C4-2B (cell line): ENCODE data around the gene B3GALT4.

Experiments
- H3K27ac ChIP-seq: fragments of 450-650 bp; 2 replicates; pipeline ENCODE4 v1.5.1; 2017
- ZFX ChIP-seq: fragments of 450-650 bp; IDR thresholded peaks from 2 replicates; pipeline ENCODE4 v1.6.1; 2017
- TF ChIP-seq, protein P1 (sequence below): fragments of 450-650 bp; conservative IDR thresholded peaks from 2 replicates; pipeline ENCODE4 v1.5.1; 2017; ENCODE audit warnings: mild to moderate bottlenecking

The B3GALT4 gene

DNA sequence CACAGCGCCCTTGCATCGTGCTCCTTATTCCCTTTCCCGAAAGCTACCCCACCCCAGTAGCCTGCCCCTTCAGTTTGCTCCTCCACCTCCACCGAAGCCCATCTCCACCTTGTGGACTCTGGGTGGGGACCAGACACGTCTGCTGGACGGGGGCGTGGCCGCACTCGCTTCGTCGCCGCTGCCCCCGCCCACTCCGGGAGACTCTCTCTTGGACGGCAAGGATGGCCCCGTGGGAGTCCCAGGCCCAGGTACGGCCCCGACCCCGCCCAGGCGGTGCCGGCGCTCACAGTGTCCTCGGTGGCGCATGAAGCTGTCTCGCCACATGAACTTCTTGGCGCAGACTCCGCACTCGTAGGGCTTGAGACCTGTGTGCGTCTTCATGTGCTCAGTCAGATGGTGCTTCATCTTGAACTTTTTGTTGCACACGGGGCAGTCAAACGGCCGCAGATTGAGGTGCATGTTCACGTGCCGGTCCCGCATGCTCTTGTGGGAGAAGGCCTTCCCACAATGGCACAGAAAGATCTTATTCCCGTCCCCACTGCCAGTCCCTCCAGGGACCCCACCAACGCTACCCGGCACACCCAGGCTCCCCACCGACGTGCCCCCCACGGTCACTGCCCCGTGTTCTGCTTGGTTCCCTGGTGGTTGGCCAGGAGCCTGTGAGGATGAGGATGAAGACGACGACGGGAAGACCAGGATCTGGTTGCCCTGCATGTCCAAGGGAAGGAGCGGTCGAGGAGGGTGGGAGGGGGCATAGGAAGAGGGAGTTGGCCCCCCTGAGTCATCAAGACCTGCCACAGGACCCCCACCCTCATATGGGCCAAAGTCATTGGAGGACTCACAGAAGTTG is 38.2 kb downstream of the B3GALT4 start:
- peak overlapping the region; percentile 93 for H3K27ac ChIP-seq
- TF ChIP-seq, protein P1, sequence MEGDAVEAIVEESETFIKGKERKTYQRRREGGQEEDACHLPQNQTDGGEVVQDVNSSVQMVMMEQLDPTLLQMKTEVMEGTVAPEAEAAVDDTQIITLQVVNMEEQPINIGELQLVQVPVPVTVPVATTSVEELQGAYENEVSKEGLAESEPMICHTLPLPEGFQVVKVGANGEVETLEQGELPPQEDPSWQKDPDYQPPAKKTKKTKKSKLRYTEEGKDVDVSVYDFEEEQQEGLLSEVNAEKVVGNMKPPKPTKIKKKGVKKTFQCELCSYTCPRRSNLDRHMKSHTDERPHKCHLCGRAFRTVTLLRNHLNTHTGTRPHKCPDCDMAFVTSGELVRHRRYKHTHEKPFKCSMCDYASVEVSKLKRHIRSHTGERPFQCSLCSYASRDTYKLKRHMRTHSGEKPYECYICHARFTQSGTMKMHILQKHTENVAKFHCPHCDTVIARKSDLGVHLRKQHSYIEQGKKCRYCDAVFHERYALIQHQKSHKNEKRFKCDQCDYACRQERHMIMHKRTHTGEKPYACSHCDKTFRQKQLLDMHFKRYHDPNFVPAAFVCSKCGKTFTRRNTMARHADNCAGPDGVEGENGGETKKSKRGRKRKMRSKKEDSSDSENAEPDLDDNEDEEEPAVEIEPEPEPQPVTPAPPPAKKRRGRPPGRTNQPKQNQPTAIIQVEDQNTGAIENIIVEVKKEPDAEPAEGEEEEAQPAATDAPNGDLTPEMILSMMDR = no peak
- TF ChIP-seq ZFX = no peak

DNA sequence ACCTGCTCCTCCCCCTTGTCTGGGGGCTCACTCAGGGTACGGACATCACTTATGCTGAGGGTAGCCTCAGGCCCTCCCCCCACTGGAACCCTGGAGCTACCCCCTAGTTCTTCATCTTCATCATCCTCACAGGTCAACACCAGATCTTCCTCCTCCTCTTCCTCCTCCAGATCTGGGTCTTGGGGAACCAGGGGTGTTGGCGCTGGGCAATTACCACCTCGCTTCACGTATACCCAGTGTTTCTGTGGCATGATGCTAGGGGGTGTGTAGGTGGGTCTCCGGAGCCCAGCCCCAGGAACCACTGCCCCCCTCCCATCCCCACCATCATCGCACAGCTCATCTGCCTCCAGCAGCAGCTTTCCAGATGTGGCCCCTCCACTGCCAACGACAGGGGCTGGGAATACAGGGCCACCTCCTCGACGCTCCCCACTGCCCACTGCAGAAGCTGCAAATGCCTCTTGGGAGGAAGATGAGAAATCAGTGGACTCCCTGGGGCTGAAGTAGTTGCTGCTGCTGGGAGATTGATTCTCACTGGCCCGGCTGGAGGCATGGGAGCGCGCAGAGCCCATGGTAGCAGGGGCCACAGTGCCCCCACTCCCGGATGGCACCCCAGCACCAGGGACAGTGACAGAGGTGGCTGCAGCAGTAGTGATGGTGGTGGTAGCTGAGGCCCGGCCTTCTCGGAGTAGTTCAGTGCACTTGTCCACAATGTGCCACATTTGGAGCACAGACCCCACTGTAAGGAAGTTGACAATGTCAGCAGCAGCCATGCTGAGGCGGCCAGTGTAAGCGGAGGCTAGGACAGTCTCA is 39.1 kb downstream of the B3GALT4 start:
- no peak overlapping the region for H3K27ac ChIP-seq
- TF ChIP-seq, protein P1 = no peak
- no peak for TF ChIP-seq ZFX

DNA sequence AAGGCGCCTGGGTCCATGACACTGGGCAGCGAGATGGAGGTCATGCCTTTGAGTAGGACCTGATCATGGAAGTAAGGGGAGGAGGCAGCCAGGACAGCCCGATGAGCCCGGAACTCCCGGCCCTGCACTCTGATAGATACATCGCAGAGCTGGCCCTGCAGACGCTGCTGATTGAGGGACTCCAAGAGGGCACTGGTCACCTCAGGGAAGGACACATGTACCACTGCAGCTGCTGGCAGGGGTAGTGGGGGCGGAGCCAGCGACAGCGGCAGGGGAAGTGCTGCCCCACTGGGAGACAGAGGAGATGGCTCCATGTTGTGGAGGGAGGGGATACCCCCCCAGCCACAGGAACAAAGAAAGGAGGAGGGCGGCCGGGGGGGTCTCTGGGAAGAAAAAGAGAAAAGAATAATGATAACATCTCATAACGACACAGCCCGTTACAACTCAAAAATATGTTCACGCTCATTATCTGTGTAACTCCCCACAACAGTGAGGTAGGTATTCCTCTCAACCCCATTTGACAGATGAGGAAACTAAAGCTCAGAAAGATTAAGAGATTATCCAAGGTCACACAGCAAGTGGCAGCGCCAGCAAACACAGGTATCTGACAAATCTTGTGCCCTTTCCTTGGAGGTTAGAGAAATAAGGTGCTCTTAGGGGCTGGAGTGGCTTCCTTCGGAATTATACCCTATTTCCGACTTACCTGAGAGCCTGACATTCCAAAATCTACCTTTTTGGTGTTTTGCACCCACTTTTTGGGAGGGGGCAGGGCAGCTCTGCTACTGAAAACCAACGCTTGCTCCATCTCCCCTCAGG is 39.9 kb downstream of the B3GALT4 start:
- no peak for TF ChIP-seq ZFX
- TF ChIP-seq, protein P1 = no peak
- peak overlapping the region; percentile 73 for H3K27ac ChIP-seq

DNA sequence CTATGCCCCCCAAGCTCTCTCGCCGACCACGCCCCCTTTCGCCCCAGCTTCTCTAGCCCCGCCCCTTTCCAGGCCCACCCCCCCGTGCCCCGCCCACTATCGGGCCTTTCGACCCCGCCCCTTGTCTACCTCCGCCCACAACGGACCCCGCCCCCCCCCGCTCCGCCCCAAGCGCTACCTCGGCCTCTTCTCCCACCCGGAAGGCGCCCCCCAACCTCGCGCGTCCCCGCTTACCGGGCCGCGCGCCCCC is 40.4 kb downstream of the B3GALT4 start:
- no peak for TF ChIP-seq ZFX
- TF ChIP-seq, protein P1 = no peak
- H3K27ac ChIP-seq = peak overlapping the region; percentile 73

DNA sequence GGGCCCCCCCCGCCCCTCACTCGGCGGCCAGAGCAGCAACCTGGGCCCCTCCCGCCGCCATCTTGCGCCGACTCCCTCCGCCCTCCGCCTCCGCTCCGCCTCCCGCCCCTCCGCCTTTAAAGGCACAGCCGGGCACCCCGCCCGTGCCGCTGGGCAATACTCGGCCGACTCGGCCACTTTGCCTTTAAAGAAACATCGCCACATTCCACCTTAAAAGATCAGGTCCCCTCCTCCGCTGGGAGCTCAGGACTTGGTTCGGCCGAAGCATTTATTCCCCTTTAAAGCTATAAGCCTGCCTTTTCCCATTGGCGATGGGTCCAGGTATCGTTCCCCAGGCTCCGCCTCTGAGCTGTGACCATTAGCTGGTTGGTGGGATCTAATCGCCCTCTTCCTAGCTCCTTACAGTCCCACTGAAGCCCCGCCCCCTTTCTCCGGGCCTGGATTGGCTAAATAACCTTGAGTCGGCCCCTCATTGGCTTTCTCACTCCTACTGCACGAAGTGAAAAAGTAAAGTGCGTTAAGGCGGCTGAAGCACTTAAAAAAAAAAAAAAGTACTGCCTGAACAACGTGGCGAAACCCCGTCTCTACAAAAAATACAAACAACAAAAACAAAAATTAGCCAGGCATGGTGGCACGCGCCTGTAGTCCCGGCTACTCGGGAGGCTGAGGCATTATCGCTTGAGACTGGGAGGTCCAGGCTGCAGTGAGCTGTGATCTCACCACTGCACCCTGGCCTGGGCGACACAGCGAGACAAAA is 40.9 kb downstream of the B3GALT4 start, which contains the start of gene ZBTB22:
TSS of gene ZBTB22 (minus strand) at position 76 of the 757 bp plus-strand sequence. CDS start 828 bp downstream, outside the sequence.
- TF ChIP-seq, protein P1 = no peak
- no peak for TF ChIP-seq ZFX
- H3K27ac ChIP-seq = peak within 1 kb of the TSS; percentile 73

DNA sequence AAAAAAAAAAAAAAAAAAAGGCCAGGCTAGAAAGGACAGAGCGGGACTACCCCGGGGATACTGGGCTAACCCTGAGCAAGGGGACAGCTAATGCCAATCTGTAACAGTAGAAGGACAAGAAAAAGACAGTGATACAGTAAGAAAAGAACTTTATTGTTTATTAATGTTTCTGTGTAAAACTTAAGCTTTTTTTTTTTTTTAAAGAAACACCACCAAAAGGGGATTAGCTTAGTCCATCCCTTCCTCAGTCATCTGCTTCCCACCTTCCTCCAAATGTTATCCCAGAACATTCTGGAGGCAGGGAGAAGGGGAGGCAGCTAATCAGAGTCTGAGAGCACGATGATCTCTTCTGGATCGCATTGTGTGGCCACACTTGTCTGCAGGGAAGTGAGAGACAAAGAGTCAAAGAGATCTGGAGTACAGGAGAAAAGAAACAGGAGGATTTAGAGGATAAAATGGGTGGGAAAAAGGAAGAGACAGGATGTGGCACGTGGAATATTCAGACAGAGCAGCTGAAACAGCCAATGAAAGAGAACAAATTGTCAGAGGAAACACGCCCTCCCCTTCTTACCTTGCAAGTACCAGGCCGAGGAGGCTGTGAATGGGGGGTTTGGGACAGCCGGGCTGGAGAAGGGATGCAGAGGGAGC is 41.6 kb downstream of the B3GALT4 start:
- peak overlapping the region; percentile 73 for H3K27ac ChIP-seq
- TF ChIP-seq ZFX = no peak
- TF ChIP-seq, protein P1 = no peak
